ENCODE data around the gene ZDHHC3.

Gene ZDHHC3

GRCh38 chr3:44885618-44886017 lies 90.4 kb downstream of the ZDHHC3 start:
- DNase-seq (ENCODE audit: extremely low read depth, low read depth) = peak; percentile 88
- no peak overlapping the region for H3K4me3 ChIP-seq (replicated peaks; ENCODE audit: low read depth, low read length)
- TF ChIP-seq CTCF (IDR thresholded peaks at IDR 0.05; ENCODE audit: low read depth, low read length, missing control alignments) = no peak

- DNase-seq (ENCODE audit: extremely low read depth, low read depth) = peak; percentile 97
- no peak overlapping the region for H3K4me3 ChIP-seq (replicated peaks; ENCODE audit: low read depth, low read length)
- no peak for TF ChIP-seq CTCF (IDR thresholded peaks at IDR 0.05; ENCODE audit: low read depth, low read length, missing control alignments)
These were observed 92.0 kb downstream of the ZDHHC3 start for GRCh38 chr3:44883999-44884431.

GRCh38 chr3:44883213-44883955 lies 92.6 kb downstream of the ZDHHC3 start:
- no peak for TF ChIP-seq CTCF (IDR thresholded peaks at IDR 0.05; ENCODE audit: low read depth, low read length, missing control alignments)
- no peak for DNase-seq (ENCODE audit: extremely low read depth, low read depth)
- H3K4me3 ChIP-seq (replicated peaks; ENCODE audit: low read depth, low read length) = no peak overlapping the region

GRCh38 chr3:44880284-44880683 lies 95.7 kb downstream of the ZDHHC3 start:
- DNase-seq (ENCODE audit: extremely low read depth, low read depth) = no peak
- no peak overlapping the region for H3K4me3 ChIP-seq (replicated peaks; ENCODE audit: low read depth, low read length)
- TF ChIP-seq CTCF (IDR thresholded peaks at IDR 0.05; ENCODE audit: low read depth, low read length, missing control alignments) = no peak

GRCh38 chr3:44877333-44877732 lies 98.6 kb downstream of the ZDHHC3 start:
- no peak overlapping the region for H3K4me3 ChIP-seq (replicated peaks; ENCODE audit: low read depth, low read length)
- no peak for DNase-seq (ENCODE audit: extremely low read depth, low read depth)
- no peak for TF ChIP-seq CTCF (IDR thresholded peaks at IDR 0.05; ENCODE audit: low read depth, low read length, missing control alignments)

- TF ChIP-seq CTCF (IDR thresholded peaks at IDR 0.05; ENCODE audit: low read depth, low read length, missing control alignments) = no peak
- no peak for DNase-seq (ENCODE audit: extremely low read depth, low read depth)
- no peak overlapping the region for H3K4me3 ChIP-seq (replicated peaks; ENCODE audit: low read depth, low read length)
These were observed 100.4 kb downstream of the ZDHHC3 start for GRCh38 chr3:44875596-44875995.
